Measurements from ENCODE around the gene CSF3R.

DNA sequence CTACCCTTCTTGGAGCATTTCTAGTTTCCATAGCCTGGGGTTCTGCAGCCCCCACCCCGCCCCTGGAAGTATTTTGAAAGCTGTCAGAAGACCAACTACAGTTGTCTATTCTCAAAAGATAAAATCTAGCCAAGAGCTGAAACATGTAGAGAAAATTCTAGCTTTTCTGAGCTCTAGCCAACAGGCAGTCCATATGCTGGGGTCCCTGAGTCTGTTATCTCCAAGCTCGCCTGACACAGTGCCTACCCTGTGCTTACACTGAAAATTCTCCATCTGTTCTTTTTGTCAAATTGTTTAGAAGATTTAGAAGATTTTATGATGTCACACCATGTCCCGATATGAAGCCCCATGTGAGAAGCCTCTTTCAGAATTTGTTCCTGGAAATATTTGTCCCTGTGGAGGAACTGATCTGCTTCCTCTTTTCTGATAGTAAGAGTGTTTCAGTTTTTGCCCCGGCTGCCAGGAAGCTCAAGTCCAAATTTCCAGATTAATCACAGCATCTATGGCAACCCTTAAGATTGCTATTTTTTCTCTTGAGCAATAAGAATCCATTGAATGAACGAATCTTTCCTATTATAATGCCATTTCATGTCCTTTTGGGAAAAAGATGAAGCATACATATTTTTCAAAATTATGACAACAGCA lies 23.7 kb upstream of the CSF3R start:
- TF ChIP-seq, protein P1, sequence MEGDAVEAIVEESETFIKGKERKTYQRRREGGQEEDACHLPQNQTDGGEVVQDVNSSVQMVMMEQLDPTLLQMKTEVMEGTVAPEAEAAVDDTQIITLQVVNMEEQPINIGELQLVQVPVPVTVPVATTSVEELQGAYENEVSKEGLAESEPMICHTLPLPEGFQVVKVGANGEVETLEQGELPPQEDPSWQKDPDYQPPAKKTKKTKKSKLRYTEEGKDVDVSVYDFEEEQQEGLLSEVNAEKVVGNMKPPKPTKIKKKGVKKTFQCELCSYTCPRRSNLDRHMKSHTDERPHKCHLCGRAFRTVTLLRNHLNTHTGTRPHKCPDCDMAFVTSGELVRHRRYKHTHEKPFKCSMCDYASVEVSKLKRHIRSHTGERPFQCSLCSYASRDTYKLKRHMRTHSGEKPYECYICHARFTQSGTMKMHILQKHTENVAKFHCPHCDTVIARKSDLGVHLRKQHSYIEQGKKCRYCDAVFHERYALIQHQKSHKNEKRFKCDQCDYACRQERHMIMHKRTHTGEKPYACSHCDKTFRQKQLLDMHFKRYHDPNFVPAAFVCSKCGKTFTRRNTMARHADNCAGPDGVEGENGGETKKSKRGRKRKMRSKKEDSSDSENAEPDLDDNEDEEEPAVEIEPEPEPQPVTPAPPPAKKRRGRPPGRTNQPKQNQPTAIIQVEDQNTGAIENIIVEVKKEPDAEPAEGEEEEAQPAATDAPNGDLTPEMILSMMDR (IDR thresholded peaks at IDR 0.05) = no peak
- TF ChIP-seq EZH2 (IDR thresholded peaks at IDR 0.05; ENCODE audit: borderline replicate concordance, insufficient read depth, low read depth, low read length, poor library complexity, severe bottlenecking) = no peak
